Measurements from ENCODE around the gene PATL1.

PATL1 gene

DNA sequence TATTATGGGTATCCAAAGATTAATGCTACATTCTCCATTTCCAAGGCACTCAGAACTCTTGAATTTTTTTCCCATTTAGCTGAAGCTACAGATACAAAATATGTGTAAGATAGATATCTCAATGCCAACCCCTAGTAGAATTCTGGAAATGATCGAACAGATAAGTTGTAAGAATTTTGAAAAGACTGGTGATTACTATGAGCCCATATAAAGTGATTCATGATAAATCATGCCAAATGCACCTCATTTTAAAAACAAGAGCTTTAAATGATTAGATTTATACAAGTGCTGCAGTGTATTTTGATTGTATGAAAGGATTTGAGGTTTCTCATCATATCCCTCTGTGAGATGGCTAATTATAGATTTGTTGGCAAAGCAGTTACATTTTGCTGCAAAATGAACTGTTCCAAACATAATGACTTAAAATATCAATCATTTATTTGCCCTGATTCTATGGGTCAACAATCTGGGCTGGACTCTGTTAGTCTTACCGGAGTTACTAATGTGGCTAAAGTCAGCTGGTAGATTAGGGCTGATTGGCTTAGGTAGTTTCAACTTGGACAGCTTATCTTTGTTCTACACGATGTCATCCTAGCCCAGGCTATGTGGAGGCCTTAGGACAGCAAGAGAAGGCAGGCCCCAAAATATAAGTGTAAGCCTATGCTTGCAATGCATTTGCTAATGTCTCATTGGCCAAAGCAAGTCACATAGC, 41.5 kb upstream of the PATL1 start:
- Histone ChIP-seq H3K27ac (replicated peaks) (no peak overlapping the region), H3K27me3 (ENCODE audit: insufficient read depth, poor library complexity, severe bottlenecking) (no peaks in the 10 kb centered on the region), H3K4me3 (replicated peaks; ENCODE audit: insufficient read depth, low read length) (no peak overlapping the region)
- DNase-seq (ENCODE audit: low read depth in 1 of 2, low spot score in 1 of 2), result no peak
- TF ChIP-seq SPI1 (IDR thresholded peaks at IDR 0.05; ENCODE audit: borderline replicate concordance, low read depth), result no peak
- TF ChIP-seq GABPA (IDR thresholded peaks at IDR 0.05; ENCODE audit: low read depth), result no peak
- TF ChIP-seq POLR2AphosphoS5 (IDR thresholded peaks at IDR 0.05; ENCODE audit: low read depth), result no peak
- TF ChIP-seq, protein P1, sequence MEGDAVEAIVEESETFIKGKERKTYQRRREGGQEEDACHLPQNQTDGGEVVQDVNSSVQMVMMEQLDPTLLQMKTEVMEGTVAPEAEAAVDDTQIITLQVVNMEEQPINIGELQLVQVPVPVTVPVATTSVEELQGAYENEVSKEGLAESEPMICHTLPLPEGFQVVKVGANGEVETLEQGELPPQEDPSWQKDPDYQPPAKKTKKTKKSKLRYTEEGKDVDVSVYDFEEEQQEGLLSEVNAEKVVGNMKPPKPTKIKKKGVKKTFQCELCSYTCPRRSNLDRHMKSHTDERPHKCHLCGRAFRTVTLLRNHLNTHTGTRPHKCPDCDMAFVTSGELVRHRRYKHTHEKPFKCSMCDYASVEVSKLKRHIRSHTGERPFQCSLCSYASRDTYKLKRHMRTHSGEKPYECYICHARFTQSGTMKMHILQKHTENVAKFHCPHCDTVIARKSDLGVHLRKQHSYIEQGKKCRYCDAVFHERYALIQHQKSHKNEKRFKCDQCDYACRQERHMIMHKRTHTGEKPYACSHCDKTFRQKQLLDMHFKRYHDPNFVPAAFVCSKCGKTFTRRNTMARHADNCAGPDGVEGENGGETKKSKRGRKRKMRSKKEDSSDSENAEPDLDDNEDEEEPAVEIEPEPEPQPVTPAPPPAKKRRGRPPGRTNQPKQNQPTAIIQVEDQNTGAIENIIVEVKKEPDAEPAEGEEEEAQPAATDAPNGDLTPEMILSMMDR (IDR thresholded peaks at IDR 0.05; ENCODE audit: insufficient read depth, low read length), result no peak
- TF ChIP-seq, protein P2, sequence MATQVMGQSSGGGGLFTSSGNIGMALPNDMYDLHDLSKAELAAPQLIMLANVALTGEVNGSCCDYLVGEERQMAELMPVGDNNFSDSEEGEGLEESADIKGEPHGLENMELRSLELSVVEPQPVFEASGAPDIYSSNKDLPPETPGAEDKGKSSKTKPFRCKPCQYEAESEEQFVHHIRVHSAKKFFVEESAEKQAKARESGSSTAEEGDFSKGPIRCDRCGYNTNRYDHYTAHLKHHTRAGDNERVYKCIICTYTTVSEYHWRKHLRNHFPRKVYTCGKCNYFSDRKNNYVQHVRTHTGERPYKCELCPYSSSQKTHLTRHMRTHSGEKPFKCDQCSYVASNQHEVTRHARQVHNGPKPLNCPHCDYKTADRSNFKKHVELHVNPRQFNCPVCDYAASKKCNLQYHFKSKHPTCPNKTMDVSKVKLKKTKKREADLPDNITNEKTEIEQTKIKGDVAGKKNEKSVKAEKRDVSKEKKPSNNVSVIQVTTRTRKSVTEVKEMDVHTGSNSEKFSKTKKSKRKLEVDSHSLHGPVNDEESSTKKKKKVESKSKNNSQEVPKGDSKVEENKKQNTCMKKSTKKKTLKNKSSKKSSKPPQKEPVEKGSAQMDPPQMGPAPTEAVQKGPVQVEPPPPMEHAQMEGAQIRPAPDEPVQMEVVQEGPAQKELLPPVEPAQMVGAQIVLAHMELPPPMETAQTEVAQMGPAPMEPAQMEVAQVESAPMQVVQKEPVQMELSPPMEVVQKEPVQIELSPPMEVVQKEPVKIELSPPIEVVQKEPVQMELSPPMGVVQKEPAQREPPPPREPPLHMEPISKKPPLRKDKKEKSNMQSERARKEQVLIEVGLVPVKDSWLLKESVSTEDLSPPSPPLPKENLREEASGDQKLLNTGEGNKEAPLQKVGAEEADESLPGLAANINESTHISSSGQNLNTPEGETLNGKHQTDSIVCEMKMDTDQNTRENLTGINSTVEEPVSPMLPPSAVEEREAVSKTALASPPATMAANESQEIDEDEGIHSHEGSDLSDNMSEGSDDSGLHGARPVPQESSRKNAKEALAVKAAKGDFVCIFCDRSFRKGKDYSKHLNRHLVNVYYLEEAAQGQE (IDR thresholded peaks at IDR 0.05; ENCODE audit: insufficient replicate concordance, low read depth), result no peak

DNA sequence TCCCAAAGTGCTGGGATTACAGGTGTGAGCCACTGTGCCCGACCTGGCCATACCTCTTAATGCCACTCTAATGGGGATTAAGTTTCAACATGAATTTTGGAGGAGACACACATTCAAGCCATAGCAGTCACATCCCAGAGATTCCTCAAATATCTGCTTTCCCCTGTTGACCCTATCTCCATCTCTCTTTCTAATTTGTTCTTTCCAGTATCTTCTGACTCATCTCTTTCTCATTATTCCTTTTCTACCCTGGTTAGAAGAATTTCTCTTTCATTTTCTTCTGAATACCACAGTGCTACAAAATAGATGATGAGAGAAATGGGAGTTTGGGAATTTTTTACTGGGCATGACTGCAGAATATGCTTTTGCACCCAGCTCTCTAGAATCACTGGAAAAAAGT, 39.7 kb upstream of the PATL1 start:
- Histone ChIP-seq H3K27me3 (ENCODE audit: insufficient read depth, poor library complexity, severe bottlenecking) (no peaks in the 10 kb centered on the region), H3K4me3 (replicated peaks; ENCODE audit: insufficient read depth, low read length) (no peak overlapping the region), H3K27ac (replicated peaks) (no peak overlapping the region)
- TF ChIP-seq SPI1 (IDR thresholded peaks at IDR 0.05; ENCODE audit: borderline replicate concordance, low read depth) (no peak), POLR2AphosphoS5 (IDR thresholded peaks at IDR 0.05; ENCODE audit: low read depth) (no peak), GABPA (IDR thresholded peaks at IDR 0.05; ENCODE audit: low read depth) (no peak)
- TF ChIP-seq, protein P1 (IDR thresholded peaks at IDR 0.05; ENCODE audit: insufficient read depth, low read length), result no peak
- TF ChIP-seq, protein P2 (IDR thresholded peaks at IDR 0.05; ENCODE audit: insufficient replicate concordance, low read depth), result no peak
- DNase-seq (ENCODE audit: low read depth in 1 of 2, low spot score in 1 of 2), result no peak

DNA sequence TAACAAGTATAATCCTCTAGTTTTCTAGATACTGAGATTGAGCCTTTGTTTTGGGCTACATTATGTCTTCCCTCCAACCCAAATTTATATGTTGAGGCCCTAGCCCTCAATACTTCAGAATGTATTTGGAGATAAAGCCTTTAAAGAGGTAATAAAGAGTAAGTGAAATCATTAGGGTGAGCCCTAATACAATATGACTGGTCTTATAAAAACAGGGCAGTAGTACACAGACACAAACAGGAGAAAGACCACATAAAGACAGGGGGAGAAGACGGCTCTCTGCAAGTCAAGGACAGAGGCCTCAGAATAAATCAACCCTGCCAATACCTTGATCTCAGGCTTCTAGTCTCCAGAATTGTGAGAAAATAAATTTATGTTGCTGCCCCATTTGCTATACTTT, 38.5 kb upstream of the PATL1 start:
- H3K27ac ChIP-seq (replicated peaks), result no peak overlapping the region
- no peaks in the 10 kb centered on the region for H3K27me3 ChIP-seq (ENCODE audit: insufficient read depth, poor library complexity, severe bottlenecking)
- no peak overlapping the region for H3K4me3 ChIP-seq (replicated peaks; ENCODE audit: insufficient read depth, low read length)
- DNase-seq (ENCODE audit: low read depth in 1 of 2, low spot score in 1 of 2), result no peak
- no peak for TF ChIP-seq POLR2AphosphoS5 (IDR thresholded peaks at IDR 0.05; ENCODE audit: low read depth)
- no peak for TF ChIP-seq SPI1 (IDR thresholded peaks at IDR 0.05; ENCODE audit: borderline replicate concordance, low read depth)
- TF ChIP-seq, protein P1 (IDR thresholded peaks at IDR 0.05; ENCODE audit: insufficient read depth, low read length), result no peak
- TF ChIP-seq, protein P2 (IDR thresholded peaks at IDR 0.05; ENCODE audit: insufficient replicate concordance, low read depth), result no peak
- TF ChIP-seq GABPA (IDR thresholded peaks at IDR 0.05; ENCODE audit: low read depth), result no peak

Data from HL-60 (cell line).